Erythroblast (primary cell): Measurements from ENCODE around the gene CASZ1.

Source experiments
- GATA1 ChIP-seq: IDR thresholded peaks from 2 replicates; pipeline ENCODE4 v1.6.1; 2011; ENCODE audit warnings: low read depth, mild to moderate bottlenecking, control low read depth, low read length, moderate library complexity
- POLR2A ChIP-seq: IDR thresholded peaks from 2 replicates; pipeline ENCODE4 v1.6.1; 2011; ENCODE audit warnings: mild to moderate bottlenecking, low read length

GRCh38 chr1:10781137-10781536, 15.3 kb downstream of the CASZ1 start:
- TF ChIP-seq POLR2A (no peak), GATA1 (no peak)
